ENCODE measurements around the gene ZNF497. TPM values are rescaled to one million over a fixed set of nuclear protein-coding genes. Genes with fewer than 3 reads are reported as not detected.
A peak's percentile ranks its signal among the peaks of the same experiment; 100 is the strongest.

The ZNF497 gene
- total RNA-seq, 2 donors from 2014 or later: 0.14 to 0.69 TPM

GRCh38 chr19:58395979-58396627, 33.6 kb upstream of the ZNF497 start:
- intact Hi-C loops (cut with DNase I): no loop called here
- no peak for DNase-seq (ENCODE audit: low spot score)

GRCh38 chr19:58395220-58395978, 32.8 kb upstream of the ZNF497 start, which contains the start of gene RNF225:
Gene RNF225, plus strand, starts transcription at chr19:58395656. Its CDS starts 434 bp downstream, at chr19:58396090.
- no peak for DNase-seq (ENCODE audit: low spot score)
- intact Hi-C loops (cut with DNase I): no loop called here

DNA sequence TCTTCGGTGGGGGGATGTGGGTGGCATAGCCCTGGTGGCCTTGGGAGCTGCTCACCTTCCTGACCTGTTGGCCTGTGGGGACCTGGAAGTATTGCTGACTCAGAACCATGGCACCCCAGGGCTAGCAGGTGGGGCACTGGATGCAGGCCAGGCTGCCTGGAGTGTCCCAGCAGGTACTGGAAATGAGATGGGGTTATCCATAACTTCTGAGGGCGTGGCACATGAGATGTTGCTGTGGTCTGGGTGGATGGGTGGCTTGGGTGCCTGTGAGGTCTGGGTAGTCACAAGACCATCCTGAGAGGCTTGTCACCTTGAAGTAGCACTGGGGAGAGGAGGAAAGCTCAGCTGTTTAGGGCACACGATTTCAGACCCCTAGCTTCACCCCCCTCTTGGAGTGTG, 32.3 kb upstream of the ZNF497 start:
- intact Hi-C loops (cut with DNase I): no loop called here
- DNase-seq (ENCODE audit: low spot score): no peak

GRCh38 chr19:58393725-58394033, 31.1 kb upstream of the ZNF497 start:
- intact Hi-C loops (cut with DNase I): no loop called here
- DNase-seq (ENCODE audit: low spot score): no peak

DNA sequence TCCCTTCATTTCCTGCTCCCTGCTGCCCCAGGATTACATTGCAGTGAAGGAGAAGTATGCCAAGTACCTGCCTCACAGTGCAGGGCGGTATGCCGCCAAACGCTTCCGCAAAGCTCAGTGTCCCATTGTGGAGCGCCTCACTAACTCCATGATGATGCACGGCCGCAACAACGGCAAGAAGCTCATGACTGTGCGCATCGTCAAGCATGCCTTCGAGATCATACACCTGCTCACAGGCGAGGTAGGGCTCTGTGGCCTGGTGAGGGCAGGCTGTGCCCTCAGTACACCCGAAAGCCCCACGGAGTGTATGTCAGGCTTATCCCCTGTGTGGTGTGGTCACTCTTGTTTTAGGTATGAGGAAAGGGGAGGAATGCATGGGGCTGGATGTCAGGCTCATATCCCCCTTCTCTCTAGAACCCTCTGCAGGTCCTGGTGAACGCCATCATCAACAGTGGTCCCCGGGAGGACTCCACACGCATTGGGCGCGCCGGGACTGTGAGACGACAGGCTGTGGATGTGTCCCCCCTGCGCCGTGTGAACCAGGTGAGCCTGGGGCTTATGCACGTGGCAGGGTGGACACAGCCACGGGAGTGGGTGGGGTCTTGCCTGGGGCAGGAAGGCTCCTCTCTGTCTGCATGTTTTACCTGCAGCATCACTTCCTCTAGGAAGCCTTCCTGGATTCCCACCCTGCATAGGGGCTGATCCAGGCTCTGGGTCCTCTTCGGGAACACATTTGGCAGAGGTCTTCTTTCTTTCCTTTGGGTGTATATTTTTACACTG, 30.6 kb upstream of the ZNF497 start:
- intact Hi-C loops (cut with DNase I): no loop called here
- no peak for DNase-seq (ENCODE audit: low spot score)

DNA sequence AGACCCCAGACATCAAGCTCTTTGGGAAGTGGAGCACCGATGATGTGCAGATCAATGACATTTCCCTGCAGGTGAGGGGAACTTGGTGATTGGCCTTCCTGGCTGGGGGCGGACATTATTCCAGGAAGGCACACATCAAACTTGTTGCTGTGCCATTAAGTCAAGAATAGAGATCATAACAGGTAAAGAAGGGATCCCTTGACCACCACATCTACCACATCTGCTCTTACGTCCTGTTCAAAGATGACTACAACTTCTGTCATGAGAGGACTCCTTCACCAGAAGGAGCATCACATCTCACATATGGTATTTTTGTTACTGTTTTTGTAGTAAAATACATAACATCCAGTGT, 25.6 kb upstream of the ZNF497 start:
- DNase-seq (ENCODE audit: low spot score): no peak
- intact Hi-C loops (cut with DNase I): no loop called here

DNA sequence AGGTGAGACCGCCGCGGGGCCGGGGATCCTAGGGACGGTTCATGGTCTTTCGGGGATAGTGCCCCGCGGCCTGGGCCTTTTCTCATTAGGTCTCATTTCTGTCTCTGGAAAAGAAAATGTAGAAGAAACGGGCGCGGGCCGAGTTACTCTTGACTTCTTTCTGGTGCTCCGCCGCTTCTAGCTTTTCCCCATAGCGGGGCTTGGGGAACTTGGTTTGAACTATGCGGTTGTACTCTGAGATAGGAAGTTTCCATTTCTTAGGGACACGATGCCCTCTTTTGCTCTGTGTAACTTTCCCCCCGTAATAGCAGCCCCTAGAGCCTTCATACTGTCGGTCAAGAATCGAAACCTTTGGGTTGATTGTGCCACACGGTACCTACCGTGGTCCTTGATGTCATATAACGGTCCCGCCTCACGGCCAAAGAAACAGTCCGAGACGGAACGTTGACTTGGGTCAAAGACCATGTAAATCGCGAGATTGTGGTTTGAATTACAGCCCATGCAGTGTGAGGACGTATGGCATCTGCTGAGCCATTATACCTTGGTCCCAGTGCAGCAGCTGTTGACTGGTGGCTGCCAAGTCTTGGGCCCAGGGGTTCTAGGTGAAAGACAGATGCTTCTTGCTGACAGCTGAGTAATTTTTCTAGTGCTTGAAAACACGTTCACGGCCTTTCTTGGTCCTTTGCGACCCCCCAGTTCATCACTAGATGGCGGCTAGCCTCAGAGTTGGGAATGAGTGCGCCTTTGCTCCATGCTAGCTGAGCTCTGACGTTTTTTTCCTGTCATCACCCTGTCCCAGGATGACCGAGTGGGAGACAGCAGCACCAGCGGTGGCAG, 25.0 kb upstream of the ZNF497 start:
- DNase-seq (ENCODE audit: low spot score): no peak
- intact Hi-C loops (cut with DNase I): no loop called here

- intact Hi-C loops (cut with DNase I): no loop called here
- peak; percentile 99 for DNase-seq (ENCODE audit: low spot score)
Observed at GRCh38 chr19:58386576-58387337, 24.2 kb upstream of the ZNF497 start, which contains the start of gene RPS5. Gene RPS5, plus strand, starts transcription at chr19:58387269. Its CDS starts 869 bp downstream, at chr19:58388138.

DNA sequence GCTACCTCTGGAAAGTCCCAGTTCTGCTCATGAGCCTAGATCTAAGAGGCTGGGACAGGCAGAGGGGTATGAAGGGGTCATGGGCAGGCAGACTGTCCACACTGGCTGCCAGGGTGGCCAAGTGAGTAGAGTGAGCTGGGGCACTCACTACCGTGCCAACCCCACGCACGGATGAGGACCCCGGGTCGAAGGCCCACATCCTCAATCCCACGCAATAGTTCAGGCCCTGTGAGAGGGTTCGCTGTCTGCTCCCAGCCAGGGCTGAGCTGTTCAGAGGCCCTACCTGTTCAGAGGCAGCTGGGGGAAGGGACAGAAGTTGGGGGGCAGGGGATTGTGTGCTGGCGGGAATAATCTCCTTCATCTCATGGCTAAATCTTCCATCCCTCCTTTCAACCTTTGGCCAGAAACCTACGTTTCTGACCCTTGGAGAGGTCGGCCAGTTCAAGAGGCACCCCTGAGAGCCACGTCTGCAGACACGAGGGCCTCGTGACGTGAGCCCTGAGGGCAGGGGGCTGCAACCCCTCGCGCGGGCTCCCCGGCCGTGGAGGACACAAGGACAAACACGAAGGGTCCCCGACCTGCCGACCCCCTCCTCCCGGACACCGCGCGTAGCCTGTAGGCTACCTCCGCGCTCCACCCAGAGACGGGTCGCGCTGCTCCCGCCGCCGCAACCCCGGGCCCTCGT, 23.5 kb upstream of the ZNF497 start:
- DNase-seq (ENCODE audit: low spot score): peak; percentile 82
- intact Hi-C loops (cut with DNase I): no loop called here

DNA sequence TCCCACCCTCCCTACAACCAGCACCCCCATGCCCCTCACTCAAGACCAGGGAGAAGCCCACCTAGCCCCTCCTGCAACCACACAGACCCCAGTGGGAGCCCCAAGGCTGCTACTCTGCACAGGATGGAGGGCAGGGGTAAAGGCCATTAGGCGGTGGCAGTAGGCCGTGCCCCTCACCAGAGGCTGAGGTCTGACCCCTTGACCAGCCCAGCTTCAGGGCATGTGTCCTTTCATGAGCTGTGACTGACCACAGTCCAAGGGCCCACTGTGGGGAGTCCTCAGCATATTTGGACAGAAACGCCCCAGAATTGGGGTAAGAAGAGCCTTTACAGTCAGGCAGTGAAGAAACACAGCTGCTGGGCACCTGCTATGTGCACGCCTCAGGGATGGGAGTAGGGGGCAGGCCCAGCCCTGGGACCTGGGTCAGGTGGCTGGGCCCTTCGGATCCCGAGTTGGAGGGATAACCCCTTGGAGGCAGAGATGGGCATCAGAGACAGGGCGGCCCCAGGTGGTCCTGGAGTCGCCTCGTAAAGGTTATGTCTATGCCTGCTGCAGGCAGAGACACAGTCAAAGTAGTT, 22.9 kb upstream of the ZNF497 start:
- peak; percentile 74 for DNase-seq (ENCODE audit: low spot score)
- intact Hi-C loops (cut with DNase I): no loop called here

DNA sequence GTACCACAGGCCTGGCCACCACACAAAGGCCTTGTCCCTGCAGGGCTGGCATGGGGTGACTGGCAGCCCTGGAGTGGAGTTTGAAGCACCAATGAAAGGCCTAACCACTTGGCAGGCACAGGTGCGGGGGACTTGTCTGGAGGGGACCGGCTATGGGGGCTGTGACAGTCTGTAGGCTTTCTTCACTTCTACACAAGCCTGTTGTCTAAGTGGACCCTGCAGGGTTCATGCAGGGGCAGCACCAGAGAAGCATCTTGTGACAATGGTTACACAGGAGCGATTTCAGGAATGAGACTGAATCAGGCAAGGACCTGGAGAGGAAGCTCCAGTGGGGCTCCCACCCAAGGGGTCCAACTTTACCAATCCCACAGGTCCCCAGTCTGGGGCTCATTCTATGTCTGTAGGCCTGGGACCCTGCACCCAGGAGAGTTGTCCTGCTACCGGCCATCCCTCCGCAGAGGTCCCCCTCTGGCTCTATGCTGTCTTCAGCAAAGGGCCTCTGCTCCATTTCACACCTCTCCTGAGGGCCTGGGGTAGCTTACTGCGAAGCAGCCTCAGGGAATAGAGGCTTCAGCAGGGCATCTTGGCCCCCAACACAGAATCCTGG, 20.5 kb upstream of the ZNF497 start:
- intact Hi-C loops (cut with DNase I): no loop called here

GRCh38 chr19:58381460-58382212, 19.1 kb upstream of the ZNF497 start:
- intact Hi-C loops (cut with DNase I): no loop called here
- DNase-seq (ENCODE audit: low spot score): peak; percentile 76

More for the DNA sequence above, 20.5 kb upstream of the ZNF497 start:
- no peak for DNase-seq (ENCODE audit: low spot score)

GRCh38 chr19:58380662-58381459, 18.3 kb upstream of the ZNF497 start, which contains the start of gene ZNF837:
Gene ZNF837, minus strand, starts transcription at chr19:58381030. Its CDS starts 11,698 bp downstream, at chr19:58369332.
- intact Hi-C loops (cut with DNase I): no loop called here
- peak; percentile 99 for DNase-seq (ENCODE audit: low spot score)

GRCh38 chr19:58380037-58380661, 17.6 kb upstream of the ZNF497 start:
- intact Hi-C loops (cut with DNase I): no loop called here
- DNase-seq (ENCODE audit: low spot score): no peak

GRCh38 chr19:58379246-58379645, 16.7 kb upstream of the ZNF497 start:
- DNase-seq (ENCODE audit: low spot score): no peak
- intact Hi-C loops (cut with DNase I): no loop called here

Measured in posterior vena cava (tissue), 2 donors.